Glutamatergic neuron (in vitro differentiated cells): Measurements from ENCODE around the gene STEAP2. TPM values are rescaled to one million over a fixed set of nuclear protein-coding genes. Genes with fewer than 3 reads are reported as not detected.
"Not testable (repeated sequence)": the region's sequence is repeated elsewhere in the genome, so short reads cannot be mapped to it uniquely, and the experiment has no call there.

ENCODE experiments used
- DNase-seq: peaks from one replicate; pipeline ENCODE4 v3.0.0; 2022
- H3K27ac Mint-ChIP-seq: one replicate; pipeline ENCODE4 v1.8.0; 2020; ENCODE audit warnings: mild to moderate bottlenecking, mixed read lengths, inconsistent platforms; ENCODE audit not compliant: unreplicated experiment
- H3K27me3 Mint-ChIP-seq: one replicate; pipeline ENCODE4 v1.8.0; 2020; ENCODE audit warnings: mild to moderate bottlenecking, moderate library complexity, mixed read lengths, inconsistent platforms; ENCODE audit not compliant: unreplicated experiment
- H3K36me3 Mint-ChIP-seq: one replicate; pipeline ENCODE4 v1.8.0; 2020; ENCODE audit warnings: mild to moderate bottlenecking, mixed read lengths, inconsistent platforms; ENCODE audit not compliant: unreplicated experiment
- H3K4me1 Mint-ChIP-seq: one replicate; pipeline ENCODE4 v1.8.0; 2020; ENCODE audit warnings: mild to moderate bottlenecking, low read depth, mixed read lengths, inconsistent platforms; ENCODE audit not compliant: unreplicated experiment
- H3K4me3 Mint-ChIP-seq: one replicate; pipeline ENCODE4 v1.8.0; 2020; ENCODE audit warnings: mild to moderate bottlenecking, mixed read lengths, inconsistent platforms; ENCODE audit not compliant: unreplicated experiment
- H3K9me3 Mint-ChIP-seq: one replicate; pipeline ENCODE4 v1.8.0; 2020; ENCODE audit warnings: mild to moderate bottlenecking, moderate library complexity, mixed read lengths, inconsistent platforms; ENCODE audit not compliant: unreplicated experiment
- CTCF ChIP-seq: fragments of 200-600 bp; sonication (generic); IDR thresholded peaks from one replicate; pipeline ENCODE4 v1.5.0; 2021; ENCODE audit not compliant: partially characterized antibody, unreplicated experiment
- total RNA-seq: library from RNA; stranded (reverse); fragmentation: NEBNext Ultra II Directional; extraction: Animal tissue kit (Norgen Biotek cat#: 25700); gene quantifications from one replicate; pipeline ENCODE4 v1.2.1, GENCODE V29; 2021; ENCODE audit not compliant: unreplicated experiment

STEAP2 gene
- total RNA-seq, 1 donor from 2014 or later, result 0.59 TPM

- H3K9me3 Mint-ChIP-seq, result no peaks in the 10 kb centered on the region
These were observed 30.1 kb upstream of the STEAP2 start for GRCh38 chr7:90181485-90181884.

GRCh38 chr7:90186290-90186689 lies 25.2 kb upstream of the STEAP2 start:
- H3K36me3 Mint-ChIP-seq, H3K4me1 Mint-ChIP-seq, H3K9me3 Mint-ChIP-seq, H3K4me3 Mint-ChIP-seq, H3K27me3 Mint-ChIP-seq, H3K27ac Mint-ChIP-seq, DNase-seq: not testable (repeated sequence)

More at GRCh38 chr7:90181485-90181884, 30.1 kb upstream of the STEAP2 start:
- H3K36me3 Mint-ChIP-seq, result no peaks in the 10 kb centered on the region
- H3K27ac Mint-ChIP-seq, result no peak overlapping the region
- no peaks in the 10 kb centered on the region for H3K4me1 Mint-ChIP-seq
- H3K4me3 Mint-ChIP-seq, result no peak overlapping the region
- H3K27me3 Mint-ChIP-seq, result no peaks in the 10 kb centered on the region
- DNase-seq, result no peak
- TF ChIP-seq CTCF, result no peak

DNA sequence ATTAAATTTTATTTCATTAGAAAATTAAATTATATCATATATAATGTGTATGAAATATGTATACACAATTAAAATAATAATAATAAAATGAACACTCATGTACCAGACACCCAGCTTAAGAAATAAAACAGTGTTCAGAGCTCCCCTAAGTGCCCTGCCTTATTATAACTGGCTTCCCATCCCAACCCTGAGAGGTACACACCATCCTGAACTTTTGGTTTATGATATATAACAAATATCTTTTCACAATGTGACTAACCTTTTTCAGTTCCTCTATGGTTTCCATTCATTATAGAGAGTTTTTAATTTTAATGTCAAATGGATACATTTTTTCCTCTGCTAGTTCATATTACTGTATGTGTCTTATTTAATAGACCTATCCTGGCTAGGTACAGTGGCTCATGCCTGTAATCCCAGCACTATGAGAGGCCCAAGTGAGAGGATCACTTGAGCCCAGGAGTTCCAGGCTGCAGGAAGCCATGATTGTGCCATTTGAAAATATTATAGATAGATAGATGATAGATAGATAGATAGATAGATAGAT lies 24.0 kb upstream of the STEAP2 start:
- no peaks in the 10 kb centered on the region for H3K36me3 Mint-ChIP-seq
- no peaks in the 10 kb centered on the region for H3K27me3 Mint-ChIP-seq
- H3K4me3 Mint-ChIP-seq, result no peak overlapping the region
- TF ChIP-seq CTCF, result no peak
- H3K27ac Mint-ChIP-seq, result no peak overlapping the region
- no peaks in the 10 kb centered on the region for H3K9me3 Mint-ChIP-seq
- no peaks in the 10 kb centered on the region for H3K4me1 Mint-ChIP-seq
- DNase-seq, result no peak

GRCh38 chr7:90188281-90188680 lies 23.3 kb upstream of the STEAP2 start:
- Mint-ChIP-seq H3K36me3 (no peaks in the 10 kb centered on the region), H3K27ac (no peak overlapping the region), H3K4me3 (no peak overlapping the region), H3K4me1 (no peaks in the 10 kb centered on the region), H3K27me3 (no peaks in the 10 kb centered on the region), H3K9me3 (no peaks in the 10 kb centered on the region)
- TF ChIP-seq CTCF, result no peak
- DNase-seq, result no peak

DNA sequence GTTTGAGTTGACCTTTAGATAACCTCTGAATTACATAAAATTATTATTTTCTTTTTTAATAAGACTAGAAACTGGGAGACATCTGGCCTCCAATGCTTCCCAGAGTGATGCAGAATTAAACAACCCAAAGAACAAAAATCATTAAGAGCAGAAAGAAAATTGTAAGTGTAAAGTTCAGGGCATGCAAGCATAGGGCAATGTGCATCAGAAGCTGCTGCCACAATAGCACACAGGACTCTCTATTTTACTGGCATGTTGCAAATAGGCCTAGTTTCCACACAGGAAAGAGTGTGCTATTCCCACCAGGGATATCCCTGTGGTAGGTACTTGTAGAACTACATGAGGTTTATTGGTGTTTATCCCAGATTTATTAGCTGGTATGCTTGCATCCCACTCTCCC lies 20.5 kb upstream of the STEAP2 start:
- Mint-ChIP-seq H3K27ac (no peak overlapping the region), H3K4me1 (no peaks in the 10 kb centered on the region), H3K4me3 (no peak overlapping the region), H3K9me3 (no peaks in the 10 kb centered on the region), H3K27me3 (no peaks in the 10 kb centered on the region), H3K36me3 (no peaks in the 10 kb centered on the region)
- DNase-seq, result no peak
- TF ChIP-seq CTCF, result no peak
